ENCODE measurements around the gene SPDYE6.

SPDYE6 gene

GRCh38 chr7:102392330-102392729 is 36.1 kb upstream of the SPDYE6 start:
- Histone ChIP-seq H3K27me3 (replicated peaks; ENCODE audit: insufficient read depth, low read length) (no peaks in the 10 kb centered on the region), H3F3A (ENCODE audit: insufficient read depth, low read length) (peaks cover 19% of the 10 kb centered on the region), H3K4me1 (ENCODE audit: low read length) (peaks cover 29% of the 10 kb centered on the region), H4K20me1 (ENCODE audit: insufficient read depth, low read length) (no peaks in the 10 kb centered on the region), H3K9ac (ENCODE audit: low read length) (no peak overlapping the region), H3K27ac (ENCODE audit: low read length) (no peak overlapping the region), H3K4me2 (ENCODE audit: low read depth, low read length) (no peak overlapping the region), H3K36me3 (replicated peaks; ENCODE audit: insufficient read depth, low read length) (no peaks in the 10 kb centered on the region), H3K9me3 (replicated peaks; ENCODE audit: insufficient read depth, low read length) (no peaks in the 10 kb centered on the region), H3K9me2 (replicated peaks; ENCODE audit: insufficient read depth, low read length) (no peaks in the 10 kb centered on the region), H2AFZ (ENCODE audit: low read length) (no peak overlapping the region), H3K79me2 (ENCODE audit: low read length) (peaks cover 32% of the 10 kb centered on the region), H3K4me3 (ENCODE audit: low read length) (no peak overlapping the region)
- no peak for DNase-seq
- TF ChIP-seq EZH2 (optimal IDR thresholded peaks at IDR 0.05; ENCODE audit: low read depth, low read length) (no peak), EZH2phosphoT487 (IDR thresholded peaks at IDR 0.05; ENCODE audit: low read length) (no peak)
- TF ChIP-seq, protein P1, sequence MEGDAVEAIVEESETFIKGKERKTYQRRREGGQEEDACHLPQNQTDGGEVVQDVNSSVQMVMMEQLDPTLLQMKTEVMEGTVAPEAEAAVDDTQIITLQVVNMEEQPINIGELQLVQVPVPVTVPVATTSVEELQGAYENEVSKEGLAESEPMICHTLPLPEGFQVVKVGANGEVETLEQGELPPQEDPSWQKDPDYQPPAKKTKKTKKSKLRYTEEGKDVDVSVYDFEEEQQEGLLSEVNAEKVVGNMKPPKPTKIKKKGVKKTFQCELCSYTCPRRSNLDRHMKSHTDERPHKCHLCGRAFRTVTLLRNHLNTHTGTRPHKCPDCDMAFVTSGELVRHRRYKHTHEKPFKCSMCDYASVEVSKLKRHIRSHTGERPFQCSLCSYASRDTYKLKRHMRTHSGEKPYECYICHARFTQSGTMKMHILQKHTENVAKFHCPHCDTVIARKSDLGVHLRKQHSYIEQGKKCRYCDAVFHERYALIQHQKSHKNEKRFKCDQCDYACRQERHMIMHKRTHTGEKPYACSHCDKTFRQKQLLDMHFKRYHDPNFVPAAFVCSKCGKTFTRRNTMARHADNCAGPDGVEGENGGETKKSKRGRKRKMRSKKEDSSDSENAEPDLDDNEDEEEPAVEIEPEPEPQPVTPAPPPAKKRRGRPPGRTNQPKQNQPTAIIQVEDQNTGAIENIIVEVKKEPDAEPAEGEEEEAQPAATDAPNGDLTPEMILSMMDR (IDR thresholded peaks at IDR 0.05; ENCODE audit: low read length) = no peak

DNA sequence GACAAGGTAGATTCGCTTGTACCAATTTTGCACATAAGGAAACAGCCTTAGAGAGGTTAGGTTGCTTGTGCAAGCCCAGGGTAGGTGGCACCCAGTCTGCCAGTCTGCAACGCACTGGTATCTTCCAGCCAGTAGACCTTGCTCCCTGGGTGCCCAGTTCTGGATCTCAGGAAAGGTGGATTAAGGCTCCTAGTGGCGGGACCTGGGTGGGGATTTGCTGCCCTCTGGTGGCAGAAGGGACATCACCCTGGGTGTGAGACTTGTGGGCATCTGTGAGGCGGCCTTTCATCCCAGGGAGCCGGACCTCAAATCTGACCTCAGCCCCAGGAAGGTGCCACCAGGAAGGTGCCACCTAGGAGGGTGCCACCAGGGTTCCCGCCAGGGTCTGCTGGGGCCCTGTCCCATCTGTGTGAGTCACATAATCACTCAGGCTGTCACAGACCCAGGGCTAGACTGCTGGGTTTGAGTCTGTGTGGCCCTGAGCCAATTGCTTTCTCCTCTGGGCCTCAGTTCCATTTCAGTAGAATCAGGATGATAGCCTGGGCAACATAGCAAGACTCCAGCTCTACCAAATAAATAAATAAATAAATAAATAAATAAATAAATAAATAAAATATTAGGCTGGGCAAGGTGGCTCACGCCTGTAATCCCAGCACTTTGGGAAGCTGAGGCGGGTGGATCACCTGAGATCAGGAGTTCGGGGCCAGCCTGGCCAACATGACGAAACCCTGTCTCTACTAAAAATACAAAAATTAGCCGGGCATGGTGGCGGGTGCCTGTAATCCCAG is 34.6 kb upstream of the SPDYE6 start:
- no peaks in the 10 kb centered on the region for H4K20me1 ChIP-seq (ENCODE audit: insufficient read depth, low read length)
- H3K9me3 ChIP-seq (replicated peaks; ENCODE audit: insufficient read depth, low read length) = no peaks in the 10 kb centered on the region
- no peak overlapping the region for H2AFZ ChIP-seq (ENCODE audit: low read length)
- H3K36me3 ChIP-seq (replicated peaks; ENCODE audit: insufficient read depth, low read length) = no peaks in the 10 kb centered on the region
- no peaks in the 10 kb centered on the region for H3K9me2 ChIP-seq (replicated peaks; ENCODE audit: insufficient read depth, low read length)
- peaks cover 23% of the 10 kb centered on the region for H3K79me2 ChIP-seq (ENCODE audit: low read length)
- peaks cover 25% of the 10 kb centered on the region for H3K4me1 ChIP-seq (ENCODE audit: low read length)
- H3F3A ChIP-seq (ENCODE audit: insufficient read depth, low read length) = peaks cover 18% of the 10 kb centered on the region
- no peak overlapping the region for H3K9ac ChIP-seq (ENCODE audit: low read length)
- no peak overlapping the region for H3K27ac ChIP-seq (ENCODE audit: low read length)
- no peak overlapping the region for H3K4me2 ChIP-seq (ENCODE audit: low read depth, low read length)
- no peaks in the 10 kb centered on the region for H3K27me3 ChIP-seq (replicated peaks; ENCODE audit: insufficient read depth, low read length)
- no peak for TF ChIP-seq EZH2 (optimal IDR thresholded peaks at IDR 0.05; ENCODE audit: low read depth, low read length)
- TF ChIP-seq, protein P1 (IDR thresholded peaks at IDR 0.05; ENCODE audit: low read length) = peak; percentile 90
- peak; percentile 72 for DNase-seq
- no peak overlapping the region for H3K4me3 ChIP-seq (ENCODE audit: low read length)

- no peaks in the 10 kb centered on the region for H3K9me2 ChIP-seq (replicated peaks; ENCODE audit: insufficient read depth, low read length)
- peaks cover 18% of the 10 kb centered on the region for H3K4me1 ChIP-seq (ENCODE audit: low read length)
- peak; percentile 24 for DNase-seq
- no peak overlapping the region for H2AFZ ChIP-seq (ENCODE audit: low read length)
- H3K27ac ChIP-seq (ENCODE audit: low read length) = peak overlapping the region; percentile 51; the same call in 1 of the 2 replicates
- TF ChIP-seq, protein P1 (IDR thresholded peaks at IDR 0.05; ENCODE audit: low read length) = no peak
- no peak for TF ChIP-seq EZH2phosphoT487 (IDR thresholded peaks at IDR 0.05; ENCODE audit: low read length)
- no peak for TF ChIP-seq EZH2 (optimal IDR thresholded peaks at IDR 0.05; ENCODE audit: low read depth, low read length)
- H3K36me3 ChIP-seq (replicated peaks; ENCODE audit: insufficient read depth, low read length) = no peaks in the 10 kb centered on the region
- no peak overlapping the region for H3K9ac ChIP-seq (ENCODE audit: low read length)
- H4K20me1 ChIP-seq (ENCODE audit: insufficient read depth, low read length) = no peaks in the 10 kb centered on the region
- H3K4me3 ChIP-seq (ENCODE audit: low read length) = no peak overlapping the region
- no peaks in the 10 kb centered on the region for H3K9me3 ChIP-seq (replicated peaks; ENCODE audit: insufficient read depth, low read length)
- no peak overlapping the region for H3K4me2 ChIP-seq (ENCODE audit: low read depth, low read length)
- no peaks in the 10 kb centered on the region for H3K27me3 ChIP-seq (replicated peaks; ENCODE audit: insufficient read depth, low read length)
- peaks cover 23% of the 10 kb centered on the region for H3K79me2 ChIP-seq (ENCODE audit: low read length)
- H3F3A ChIP-seq (ENCODE audit: insufficient read depth, low read length) = peaks cover 8% of the 10 kb centered on the region
Observed at GRCh38 chr7:102389810-102390209, 33.6 kb upstream of the SPDYE6 start.

Measured in MM.1S (cell line).